Spleen (tissue), 11 donors: ENCODE results near the gene ANKS1B. TPM values are rescaled to one million over a fixed set of nuclear protein-coding genes. Genes with fewer than 3 reads are reported as not detected.
"Not testable (repeated sequence)": the region's sequence is repeated elsewhere in the genome, so short reads cannot be mapped to it uniquely, and the experiment has no call there.

Experiments
- DNase-seq: peaks from one replicate; pipeline ENCODE4 v3.0.0-alpha.2; 2020
- H3K27ac ChIP-seq, 8 donors: fragments of 200-600 bp; sonication (generic) in 7 of 8; 1 replicate in 4 of 8; 2 replicates in 4 of 8; pipeline versions ENCODE4 v1.5.0 to v1.8.0; 2016 to 2021; ENCODE audit warnings: inconsistent platforms in 4 of 8, mild to moderate bottlenecking in 4 of 8, moderate library complexity in 1 of 8
- H3K27me3 ChIP-seq, 7 donors: fragments of 200-600 bp; sonication (generic) in 6 of 7; replicated peaks in 1 of 7; 1 replicate in 4 of 7; 2 replicates in 3 of 7; pipeline versions ENCODE4 v1.5.0 to v1.8.0; 2016 to 2021; ENCODE audit warnings: inconsistent platforms in 3 of 7, mild to moderate bottlenecking in 1 of 7
- H3K36me3 ChIP-seq, 6 donors: fragments of 200-600 bp; sonication (generic) in 5 of 6; 1 replicate in 4 of 6; 2 replicates in 2 of 6; pipeline versions ENCODE4 v1.5.0 to v1.8.0; 2016 to 2021; ENCODE audit warnings: inconsistent platforms in 2 of 6
- H3K4me1 ChIP-seq, 6 donors: fragments of 200-600 bp; sonication (generic) in 5 of 6; 1 replicate in 3 of 6; 2 replicates in 3 of 6; pipeline versions ENCODE4 v1.5.0 to v1.8.0; 2016 to 2021; ENCODE audit warnings: inconsistent platforms in 3 of 6
- H3K4me3 ChIP-seq, 8 donors: fragments of 200-600 bp; sonication (generic) in 7 of 8; 1 replicate in 4 of 8; 2 replicates in 4 of 8; pipeline versions ENCODE4 v1.5.0 to v1.8.0; 2016 to 2021; ENCODE audit warnings: inconsistent platforms in 4 of 8, mild to moderate bottlenecking in 4 of 8, moderate library complexity in 2 of 8
- H3K9me3 ChIP-seq, 8 donors: fragments of 200-600 bp; sonication (generic) in 7 of 8; 1 replicate in 4 of 8; 2 replicates in 4 of 8; pipeline versions ENCODE4 v1.5.0 to v1.8.0; 2016 to 2021; ENCODE audit warnings: inconsistent platforms in 4 of 8
- POLR2A ChIP-seq, 3 donors: fragments of 450-650 bp; IDR thresholded peaks; one replicate each; pipeline ENCODE4 v1.5.1; 2017; ENCODE audit warnings: antibody characterized with exemption in 3 of 3, mild to moderate bottlenecking in 1 of 3
- POLR2AphosphoS5 ChIP-seq, 3 donors: sonication (generic); formaldehyde crosslinking; IDR thresholded peaks; one replicate each; pipeline ENCODE4 v1.5.1; 2017; ENCODE audit warnings: antibody characterized with exemption in 3 of 3
- WGBS, 5 donors: extraction: QIAGEN DNeasy Blood & Tissue Kit in 3 of 5; methylation state at CpG; one replicate each; pipeline versions ENCODE4 v1.1.5 to v1.1.7; 2013 to 2018; 5-methylcytosine and 5-hydroxymethylcytosine counted together
- intact Hi-C: fragments of 100-400 bp; cut with DNase I; formaldehyde crosslinking; loops from one replicate; pipeline ENCODE4 v1.15.0; 2023; ENCODE audit warnings: low total_unique reads
- polyA plus RNA-seq, 3 donors: library from polyadenylated mRNA; stranded (reverse); fragments of 200-250 nt; gene quantifications; one replicate each; pipeline ENCODE4 v1.2.1, GENCODE V29; 2013
- total RNA-seq, 7 donors: library from RNA; depleted of rRNA in 3 of 7; stranded (reverse); fragments of >200 nt in 3 of 7; fragmentation: NEBNext Ultra II Directional in 4 of 7; extraction: Animal tissue kit (Norgen Biotek cat#: 25700) in 4 of 7; gene quantifications; one replicate each; pipeline versions ENCODE4 v1.1.0 to v1.2.1, GENCODE V29; 2016 to 2021
- TF ChIP-seq, protein P1 (sequence below), 11 experiments: fragments of 200-600 bp in 7 of 11; fragments of 450-650 bp in 4 of 11; sonication (generic) in 4 of 11; IDR thresholded peaks in 8 of 11; conservative IDR thresholded peaks in 3 of 11; 1 replicate in 7 of 11; 2 replicates in 4 of 11; pipeline versions ENCODE4 v1.4.0 to v1.8.0; 2016 to 2021; ENCODE audit warnings: antibody characterized with exemption in 11 of 11, inconsistent platforms in 4 of 11, mild to moderate bottlenecking in 1 of 11
- donor health status: healthy with polysubstance abuse.
- donor health status: DM: no; HTN: no; CAD: no; lungs with moderate emphysema.
- donor health status: DM: no; HTN: no; CAD: no.
- donor health status: Bipolar disorder and iron deficiency.
- donor health status: healthy.
- donor health status: DM: no; HTN: no; CAD: no.
- donor health status: DM: yes; HTN: yes; CAD: no.

ANKS1B gene
- total and polyA plus RNA-seq, 10 donors: 0.21 to 8.0 (median 4.2) TPM

DNA sequence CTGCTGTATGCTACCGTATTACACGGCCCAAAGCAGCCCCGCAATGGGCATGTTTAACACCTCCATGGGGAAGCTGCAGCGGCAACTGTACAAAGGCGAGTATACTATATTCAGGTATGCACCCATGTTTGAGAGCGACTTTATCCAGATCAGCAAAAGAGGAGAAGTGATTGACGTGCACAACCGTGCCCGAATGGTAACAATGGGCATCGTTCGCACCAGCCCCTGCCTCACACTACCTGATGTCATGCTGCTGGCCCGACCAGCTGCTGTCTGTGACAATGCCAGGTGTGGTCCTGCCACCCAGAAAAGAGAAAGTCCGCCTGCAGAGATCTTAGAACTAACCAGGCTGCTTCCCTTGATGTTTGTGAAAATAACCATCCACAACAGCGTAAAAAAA, 336.6 kb downstream of the ANKS1B start:
- no peaks in the 10 kb centered on the region for H3K36me3 ChIP-seq
- H3K27ac ChIP-seq: no peak overlapping the region
- H3K27me3 ChIP-seq: no peaks in the 10 kb centered on the region
- H3K4me1 ChIP-seq: no peaks in the 10 kb centered on the region
- DNase-seq: no peak
- 85 to 92% (median 90%) methylated on average over 14 of the region's 14 CpGs for WGBS, 5 donors
- intact Hi-C loops: no loop called here
- TF ChIP-seq POLR2AphosphoS5 (IDR thresholded peaks at IDR 0.05): no peak
- TF ChIP-seq POLR2A (IDR thresholded peaks at IDR 0.05): no peak
- TF ChIP-seq, protein P1, sequence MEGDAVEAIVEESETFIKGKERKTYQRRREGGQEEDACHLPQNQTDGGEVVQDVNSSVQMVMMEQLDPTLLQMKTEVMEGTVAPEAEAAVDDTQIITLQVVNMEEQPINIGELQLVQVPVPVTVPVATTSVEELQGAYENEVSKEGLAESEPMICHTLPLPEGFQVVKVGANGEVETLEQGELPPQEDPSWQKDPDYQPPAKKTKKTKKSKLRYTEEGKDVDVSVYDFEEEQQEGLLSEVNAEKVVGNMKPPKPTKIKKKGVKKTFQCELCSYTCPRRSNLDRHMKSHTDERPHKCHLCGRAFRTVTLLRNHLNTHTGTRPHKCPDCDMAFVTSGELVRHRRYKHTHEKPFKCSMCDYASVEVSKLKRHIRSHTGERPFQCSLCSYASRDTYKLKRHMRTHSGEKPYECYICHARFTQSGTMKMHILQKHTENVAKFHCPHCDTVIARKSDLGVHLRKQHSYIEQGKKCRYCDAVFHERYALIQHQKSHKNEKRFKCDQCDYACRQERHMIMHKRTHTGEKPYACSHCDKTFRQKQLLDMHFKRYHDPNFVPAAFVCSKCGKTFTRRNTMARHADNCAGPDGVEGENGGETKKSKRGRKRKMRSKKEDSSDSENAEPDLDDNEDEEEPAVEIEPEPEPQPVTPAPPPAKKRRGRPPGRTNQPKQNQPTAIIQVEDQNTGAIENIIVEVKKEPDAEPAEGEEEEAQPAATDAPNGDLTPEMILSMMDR (IDR thresholded peaks at IDR 0.05 in 8 of 11, conservative IDR thresholded peaks at IDR 0.05 in 3 of 11): no peak
- no peaks in the 10 kb centered on the region for H3K9me3 ChIP-seq
- no peak overlapping the region for H3K4me3 ChIP-seq

DNA sequence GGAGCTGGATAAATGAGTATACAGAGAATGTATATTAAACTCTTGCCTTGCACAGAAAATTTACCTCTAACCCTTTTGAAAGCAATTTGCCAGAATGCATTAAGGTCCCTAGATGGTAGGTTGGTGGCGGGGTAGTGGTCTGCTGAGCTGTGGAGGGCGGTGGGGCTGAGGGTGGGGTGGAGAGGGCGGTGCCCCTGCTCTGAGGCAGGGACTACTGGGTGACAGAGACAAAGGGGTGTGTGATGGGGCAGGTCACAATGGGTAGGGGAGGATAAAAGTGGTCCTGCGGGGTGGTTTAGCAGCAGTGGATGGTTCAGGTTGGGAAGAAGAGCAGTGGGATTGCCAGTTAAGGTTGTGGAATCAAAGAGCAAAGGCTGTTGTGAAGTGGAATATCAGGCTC, 337.3 kb downstream of the ANKS1B start, which contains the start of gene GARIN6:
TSS of gene GARIN6 (plus strand) at position 301 of the 400 bp plus-strand sequence. CDS start 422 bp downstream, outside the sequence.
- Histone ChIP-seq H3K4me3 (no peak within 1 kb of the TSS), H3K36me3 (no peaks in the 10 kb centered on the region), H3K4me1 (no peaks in the 10 kb centered on the region), H3K27me3 (no peaks in the 10 kb centered on the region), H3K9me3 (no peaks in the 10 kb centered on the region), H3K27ac (no peak within 1 kb of the TSS)
- 68 to 83% (median 77%) methylated on average over 4 of the region's 4 CpGs for WGBS, 5 donors
- intact Hi-C loops: no loop called here
- TF ChIP-seq POLR2A (IDR thresholded peaks at IDR 0.05) (no peak), POLR2AphosphoS5 (IDR thresholded peaks at IDR 0.05) (no peak)
- TF ChIP-seq, protein P1 (IDR thresholded peaks at IDR 0.05 in 8 of 11, conservative IDR thresholded peaks at IDR 0.05 in 3 of 11): no peak
- no peak for DNase-seq

DNA sequence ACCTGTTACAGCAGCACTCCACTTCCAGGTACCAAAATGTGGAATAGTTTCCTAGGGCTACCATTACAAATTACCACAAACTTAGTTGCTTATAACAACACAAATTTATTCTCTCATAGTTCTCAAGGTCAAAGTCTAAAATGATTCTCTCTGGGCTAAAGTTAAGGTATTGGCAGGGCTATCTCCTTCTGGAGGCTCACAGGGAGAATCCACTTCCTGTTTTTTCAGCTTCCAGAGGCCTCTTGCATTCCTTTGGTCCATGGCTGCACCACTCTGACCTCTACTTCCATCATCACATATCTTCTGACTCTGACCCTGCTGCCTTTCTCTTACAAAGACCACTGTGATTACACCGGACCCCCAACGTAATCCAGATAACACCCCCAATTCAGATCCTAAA, 340.1 kb downstream of the ANKS1B start:
- Histone ChIP-seq H3K4me3 (no peak overlapping the region), H3K27ac (no peak overlapping the region), H3K4me1 (no peaks in the 10 kb centered on the region), H3K27me3 (no peaks in the 10 kb centered on the region), H3K36me3 (no peaks in the 10 kb centered on the region), H3K9me3 (no peaks in the 10 kb centered on the region)
- intact Hi-C loops: no loop called here
- DNase-seq: no peak
- WGBS, 5 donors: 80 to 93% (median 91%) methylated on average over 2 of the region's 2 CpGs
- TF ChIP-seq POLR2A (IDR thresholded peaks at IDR 0.05) (no peak), POLR2AphosphoS5 (IDR thresholded peaks at IDR 0.05) (no peak)
- TF ChIP-seq, protein P1 (IDR thresholded peaks at IDR 0.05 in 8 of 11, conservative IDR thresholded peaks at IDR 0.05 in 3 of 11): no peak

DNA sequence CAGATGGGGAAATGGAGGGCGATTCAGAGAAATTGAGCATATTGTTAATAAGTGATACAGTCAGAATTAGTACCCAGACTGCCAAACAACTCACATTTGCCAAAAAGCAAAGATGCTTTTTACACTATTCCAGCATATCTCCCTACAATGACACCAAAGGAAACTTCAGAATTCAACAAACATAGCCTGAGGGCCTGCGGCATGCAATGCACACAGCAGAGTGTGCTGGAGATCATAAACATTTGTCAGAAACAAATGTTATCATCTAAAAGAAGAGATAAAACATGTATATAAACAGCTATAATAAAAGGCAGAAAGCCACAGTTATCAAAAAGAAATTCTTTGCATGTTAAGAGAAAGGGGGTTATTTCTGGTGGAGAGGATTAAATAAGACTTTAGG, 357.3 kb downstream of the ANKS1B start:
- Histone ChIP-seq H3K36me3 (no peaks in the 10 kb centered on the region), H3K9me3 (peaks cover 0 to 11% (median 0%) of the 10 kb centered on the region in 8 donors), H3K4me1 (no peaks in the 10 kb centered on the region), H3K4me3 (no peak overlapping the region), H3K27ac (no peak overlapping the region), H3K27me3 (no peaks in the 10 kb centered on the region)
- intact Hi-C loops: no loop called here
- 69 to 83% (median 74%) methylated on average over 2 of the region's 2 CpGs for WGBS, 5 donors
- no peak for DNase-seq
- TF ChIP-seq, protein P1 (IDR thresholded peaks at IDR 0.05 in 8 of 11, conservative IDR thresholded peaks at IDR 0.05 in 3 of 11): no peak
- TF ChIP-seq POLR2AphosphoS5 (IDR thresholded peaks at IDR 0.05) (no peak), POLR2A (IDR thresholded peaks at IDR 0.05) (no peak)

DNA sequence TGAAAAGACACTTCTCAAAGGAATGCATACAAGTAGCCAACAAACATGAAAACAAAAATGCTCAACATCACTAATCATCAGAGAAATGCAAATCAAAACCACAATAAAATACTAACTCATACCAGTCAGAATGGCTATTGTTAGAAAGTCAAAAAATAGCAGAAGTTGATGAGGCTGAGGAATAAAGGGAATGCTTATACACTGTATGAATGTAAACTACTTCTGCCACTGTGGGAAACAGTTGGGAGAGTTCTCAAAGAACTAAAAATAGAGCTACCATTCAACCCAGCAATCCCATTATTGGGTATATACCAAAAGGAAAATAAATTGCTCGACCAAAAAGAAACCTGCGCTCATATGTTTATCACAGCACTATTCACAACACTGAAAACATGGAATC, 360.1 kb downstream of the ANKS1B start:
- intact Hi-C loops: not testable (repeated sequence)
- peaks cover 0 to 30% (median 22%) of the 10 kb centered on the region in 8 donors for H3K9me3 ChIP-seq

More for the DNA sequence above, 360.1 kb downstream of the ANKS1B start:
- H3K27ac ChIP-seq, H3K4me1 ChIP-seq, H3K4me3 ChIP-seq, DNase-seq, H3K27me3 ChIP-seq, H3K36me3 ChIP-seq: not testable (repeated sequence)
- 91 to 100% (median 94%) methylated on average over 2 of the region's 2 CpGs for WGBS, 5 donors
